Measurements from ENCODE around the gene TAGAP. TPM values are rescaled to one million over a fixed set of nuclear protein-coding genes. Genes with fewer than 3 reads are reported as not detected.
"Not testable (repeated sequence)": the region's sequence is repeated elsewhere in the genome, so short reads cannot be mapped to it uniquely, and the experiment has no call there.

Gene TAGAP
- total and polyA plus RNA-seq, 10 of the 15 experiments (the other 5 are each of a cell fraction or from before 2014, with no cell fraction given) = 5.3 to 27.4 (median 18.9) TPM

DNA sequence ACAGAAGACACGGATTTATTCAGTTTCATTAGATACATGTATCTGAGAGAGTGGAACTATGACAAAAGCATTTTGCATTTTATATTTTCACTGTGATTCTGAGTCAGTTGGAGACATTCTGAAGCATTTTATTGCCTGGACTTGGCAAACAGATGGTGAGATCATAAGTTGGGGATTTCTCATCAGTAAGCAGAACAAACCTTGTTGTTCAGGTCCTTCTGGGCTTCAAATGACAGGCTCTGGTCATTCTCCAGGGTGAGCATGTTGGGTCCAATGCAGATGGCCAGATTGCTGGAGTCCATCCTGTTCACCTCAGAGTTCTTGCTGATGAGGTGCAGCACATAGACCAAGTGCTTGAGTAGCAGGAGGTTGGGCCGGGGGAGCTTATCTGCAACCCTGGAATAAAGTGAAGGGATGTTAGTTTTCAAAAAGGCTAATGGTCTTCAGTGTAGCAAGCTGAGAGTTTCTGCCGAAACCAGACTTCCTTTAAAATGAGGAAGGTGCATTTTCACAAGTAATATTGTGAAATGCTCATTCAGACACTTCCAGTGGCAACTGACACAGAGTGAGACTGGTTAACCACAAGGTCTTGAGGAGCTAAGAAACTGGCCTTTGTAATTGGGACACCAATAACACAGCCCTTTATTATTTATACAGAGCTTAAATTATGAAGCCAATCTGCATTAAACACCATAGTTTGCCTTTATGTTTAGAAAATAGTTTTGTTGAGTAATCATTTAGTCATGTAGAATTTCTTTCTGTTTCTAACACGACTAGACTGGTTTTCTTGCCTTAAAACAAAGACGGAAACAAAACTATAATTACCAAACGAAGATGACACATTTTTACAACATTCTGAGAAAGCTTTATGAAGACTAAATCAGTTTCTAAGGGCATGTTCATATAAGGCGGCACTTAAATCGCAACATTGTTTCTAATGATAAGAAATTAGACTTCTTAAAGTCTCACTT, 5.6 kb downstream of the TAGAP start (continued):
- TF ChIP-seq NFXL1 (IDR thresholded peaks at IDR 0.05; ENCODE audit: borderline replicate concordance) (no peak), CUX1 (IDR thresholded peaks at IDR 0.05; ENCODE audit: insufficient replicate concordance, low read depth, low read length) (no peak)

GRCh38 chr6:159038318-159038717, 6.5 kb downstream of the TAGAP start:
- POLR2A ChIA-PET = interaction anchor here (0.6 to 5.5 kb wide), 5 partner anchors 14 to 396 kb away, joined by 4 to 79 read pairs (median 4); no protein-coding TSS in a partner anchor

More at GRCh38 chr6:159038318-159038717, 6.5 kb downstream of the TAGAP start:
- Histone ChIP-seq H3K36me3 (ENCODE audit: control insufficient read depth in 2 of 2, insufficient read depth in 2 of 2, low read length in 1 of 2) (peaks cover 10 to 20% of the 10 kb centered on the region in 2 experiments; a peak in 3 of 4 replicates), H3K9ac (ENCODE audit: control insufficient read depth, insufficient read depth, low read length) (peak overlapping the region; percentile 24; the same call in 1 of the 2 replicates), H3K4me2 (ENCODE audit: control insufficient read depth, insufficient read depth) (peak overlapping the region; percentile 63), H3K27ac (ENCODE audit: control insufficient read depth, insufficient read depth) (peak overlapping the region; percentile 89), H3K4me1 (ENCODE audit: control insufficient read depth, insufficient read depth, low read length) (peaks cover 39% of the 10 kb centered on the region)
- H3K9me3 ChIP-seq (replicated peaks; ENCODE audit: control insufficient read depth, insufficient read depth, low read length); intact Hi-C loops (cut with micrococcal nuclease; ENCODE audit: unreplicated experiment); in situ Hi-C loops (cut with MboI); H3K79me2 ChIP-seq (ENCODE audit: control insufficient read depth, insufficient read depth, low read length); BruUV-seq (replicated peaks); FAIRE-seq; H2AFZ ChIP-seq (ENCODE audit: control insufficient read depth, low read depth, low read length); H3K27me3 ChIP-seq (replicated peaks in 1 of 2; ENCODE audit: control insufficient read depth in 2 of 2, insufficient read depth in 2 of 2, low read length in 1 of 2); H3K4me3 ChIP-seq; DNase-seq (ENCODE audit: low read depth, low spot score); H4K20me1 ChIP-seq (ENCODE audit: control insufficient read depth, insufficient read depth): not testable (repeated sequence)
- RAD21 ChIA-PET (ENCODE audit: unreplicated experiment) = interaction anchor here (0.6 to 9.6 kb wide), 9 partner anchors 8 to 347 kb away, joined by 3 to 298 read pairs (median 6); partner anchors contain the start of gene RSPH3
- SMC1A ChIA-PET (ENCODE audit: uncharacterized antibody, unreplicated experiment) = interaction anchor here (0.6 to 14.9 kb wide), 10 partner anchors 9 to 97 kb away, joined by 3 to 415 read pairs (median 28); partner anchors contain the start of gene RSPH3
- peak; percentile 9; the same call in 2 of the 3 replicates for ATAC-seq
- CTCF ChIA-PET = interaction anchor here (0.6 to 16.7 kb wide), 5 partner anchors 14 to 96 kb away, joined by 3 to 481 read pairs (median 9); no protein-coding TSS in a partner anchor
- 1% methylated on average over 12 of the region's 12 CpGs for WGBS (ENCODE audit: insufficient coverage, insufficient replicate concordance, low lambda C conversion rate, missing lambda C conversion rate)
- 0 out of 2 replicates have a peak, but pooled peaks have one; percentile 11 for TF ChIP-seq MEF2A (IDR thresholded peaks at IDR 0.05; ENCODE audit: insufficient read depth, low read depth, low read length)
